CD4-positive, alpha-beta T cell treated with Interleukin-17A for 1 hour (primary cell): ENCODE results near the gene CENPP.
A peak's percentile ranks its signal among the peaks of the same experiment; 100 is the strongest.

Experiments
- DNase-seq: peaks from one replicate; pipeline ENCODE4 v3.0.0-alpha.2; 2020

The CENPP gene

GRCh38 chr9:92664394-92665152 lies 338.8 kb downstream of the CENPP start:
- peak; percentile 25 for DNase-seq

- no peak for DNase-seq
Observed at GRCh38 chr9:92665836-92666235, 340.1 kb downstream of the CENPP start.

DNA sequence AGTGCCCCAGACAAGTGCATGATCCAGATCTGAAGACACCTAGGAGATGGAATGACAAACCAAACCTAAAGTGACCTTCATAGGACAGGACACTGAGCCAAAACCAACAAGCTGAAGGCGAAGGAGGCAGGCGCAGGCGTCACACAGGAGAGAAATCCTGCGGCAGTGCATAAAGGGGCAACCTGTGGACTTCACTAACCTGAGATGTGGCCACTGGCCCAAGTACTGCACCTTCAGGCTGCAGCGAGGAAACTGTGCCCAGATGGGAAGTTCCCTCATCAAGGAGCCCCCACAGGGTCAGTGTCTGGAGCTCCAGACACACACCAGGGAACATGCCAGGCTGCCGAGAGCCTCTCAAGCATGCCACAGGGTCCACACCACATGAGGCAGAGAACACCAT lies 340.5 kb downstream of the CENPP start:
- DNase-seq = no peak

- DNase-seq = no peak
Observed at GRCh38 chr9:92666912-92667532, 341.3 kb downstream of the CENPP start.

- peak; percentile 33 for DNase-seq
Observed at GRCh38 chr9:92668746-92669526, 343.2 kb downstream of the CENPP start.

- DNase-seq = no peak
Observed at GRCh38 chr9:92669527-92669889, 343.8 kb downstream of the CENPP start.
